OCI-M2 (cell line): ENCODE data around the gene LRFN2.

ENCODE experiments used
- DNase-seq: peaks from one replicate; lab custom pipeline; 2025; ENCODE audit not compliant: unreplicated experiment; lab: John Stamatoyannopoulos, UW

LRFN2 gene

GRCh38 chr6:40439026-40439800 is 148.0 kb downstream of the LRFN2 start:
- DNase-seq, result no peak

DNA sequence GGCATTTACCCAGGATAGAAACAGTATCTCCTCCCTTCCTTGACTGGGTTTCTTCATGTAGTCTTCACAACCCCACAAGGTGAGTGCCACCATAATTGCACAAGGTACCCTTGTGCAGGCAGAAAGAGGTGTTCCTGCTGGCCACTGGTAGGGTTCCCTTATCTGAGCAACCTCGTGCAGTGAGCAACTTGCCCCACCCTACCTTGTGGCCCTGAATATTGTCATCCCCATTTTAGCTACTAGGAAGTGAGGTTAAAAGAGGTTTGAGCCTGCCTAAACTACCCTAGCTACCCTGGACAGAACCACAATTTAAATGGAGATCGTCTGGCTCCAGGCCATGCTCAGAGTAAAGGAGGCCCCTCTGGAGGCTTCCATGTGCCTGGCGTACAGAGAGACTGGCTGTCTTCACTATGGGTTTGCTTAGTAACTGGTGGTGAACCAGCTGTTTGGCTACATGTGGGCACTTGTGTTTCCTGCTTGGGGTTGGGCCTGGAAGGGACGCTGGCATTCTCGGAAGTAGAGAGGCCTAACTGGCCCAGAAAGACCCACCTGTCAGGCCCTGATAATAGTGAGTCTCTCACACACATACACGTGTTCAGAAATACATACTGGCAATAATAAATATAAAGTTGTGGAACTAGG is 148.8 kb downstream of the LRFN2 start:
- DNase-seq, result no peak

DNA sequence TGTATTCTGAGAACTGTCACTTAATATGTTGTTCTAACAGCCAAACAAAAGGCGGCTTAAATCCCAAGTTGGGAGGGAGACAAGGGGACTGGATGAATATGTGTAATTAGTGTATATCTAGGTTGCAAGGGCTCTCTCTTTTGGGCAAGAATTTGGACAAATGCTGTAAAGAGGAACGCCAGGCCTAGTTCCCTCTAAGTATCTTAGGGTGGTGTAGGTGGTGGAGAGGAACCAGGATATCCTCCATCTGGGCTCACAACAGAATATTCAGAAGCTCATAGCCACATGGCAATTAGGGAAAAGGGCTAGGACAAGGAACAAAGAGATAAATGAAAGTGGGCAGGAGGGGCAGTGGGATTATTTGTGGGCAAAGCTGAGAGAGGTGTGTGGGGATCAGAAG is 149.5 kb downstream of the LRFN2 start:
- no peak for DNase-seq

DNA sequence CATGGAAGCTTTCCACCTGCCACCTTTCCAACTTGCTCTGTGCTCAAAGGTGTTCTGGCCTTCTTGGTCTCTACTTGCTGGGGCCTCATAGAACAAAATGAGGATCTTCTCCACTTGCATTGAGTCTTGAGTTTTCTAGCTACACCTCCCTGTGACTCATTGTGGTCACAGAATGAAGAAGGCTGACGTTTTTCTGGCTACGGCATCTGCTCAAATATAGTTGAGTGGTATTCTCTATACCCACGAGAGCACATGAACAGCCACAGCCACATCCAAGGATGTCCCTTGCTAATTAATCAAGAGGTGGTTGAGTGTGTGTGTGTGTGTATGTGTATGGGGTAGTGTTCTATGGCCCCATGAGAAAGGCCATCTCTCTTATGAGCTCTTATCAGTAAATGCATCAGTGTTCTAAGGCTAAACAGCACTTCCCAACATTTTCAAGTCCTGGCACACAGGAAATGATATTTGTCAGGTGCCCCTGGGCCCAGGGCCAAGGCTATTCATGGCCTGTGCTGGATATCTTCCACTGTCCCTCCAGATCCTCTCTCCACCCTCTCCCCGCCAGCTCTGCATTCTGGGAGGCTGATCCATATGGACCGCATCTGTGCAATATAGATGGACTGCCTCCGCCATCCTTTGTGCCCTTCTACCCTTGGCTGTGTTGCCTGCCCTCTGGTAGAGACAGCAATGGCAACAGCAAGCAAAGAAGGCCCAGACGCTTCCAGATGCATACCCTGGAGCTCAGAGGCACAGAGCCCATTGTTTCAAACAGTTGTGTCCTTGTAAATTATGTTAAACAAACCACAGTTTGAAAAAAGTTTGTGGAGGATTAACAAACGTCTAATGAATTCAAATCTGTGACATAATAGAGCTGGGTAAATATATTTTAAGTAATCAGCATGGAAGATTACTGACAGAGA is 150.2 kb downstream of the LRFN2 start:
- no peak for DNase-seq

GRCh38 chr6:40432982-40433381 is 154.2 kb downstream of the LRFN2 start:
- DNase-seq, result no peak

- DNase-seq, result no peak
Measured at GRCh38 chr6:40431706-40432105, 155.5 kb downstream of the LRFN2 start.

- no peak for DNase-seq
Measured at GRCh38 chr6:40427196-40427595, 160.0 kb downstream of the LRFN2 start.

DNA sequence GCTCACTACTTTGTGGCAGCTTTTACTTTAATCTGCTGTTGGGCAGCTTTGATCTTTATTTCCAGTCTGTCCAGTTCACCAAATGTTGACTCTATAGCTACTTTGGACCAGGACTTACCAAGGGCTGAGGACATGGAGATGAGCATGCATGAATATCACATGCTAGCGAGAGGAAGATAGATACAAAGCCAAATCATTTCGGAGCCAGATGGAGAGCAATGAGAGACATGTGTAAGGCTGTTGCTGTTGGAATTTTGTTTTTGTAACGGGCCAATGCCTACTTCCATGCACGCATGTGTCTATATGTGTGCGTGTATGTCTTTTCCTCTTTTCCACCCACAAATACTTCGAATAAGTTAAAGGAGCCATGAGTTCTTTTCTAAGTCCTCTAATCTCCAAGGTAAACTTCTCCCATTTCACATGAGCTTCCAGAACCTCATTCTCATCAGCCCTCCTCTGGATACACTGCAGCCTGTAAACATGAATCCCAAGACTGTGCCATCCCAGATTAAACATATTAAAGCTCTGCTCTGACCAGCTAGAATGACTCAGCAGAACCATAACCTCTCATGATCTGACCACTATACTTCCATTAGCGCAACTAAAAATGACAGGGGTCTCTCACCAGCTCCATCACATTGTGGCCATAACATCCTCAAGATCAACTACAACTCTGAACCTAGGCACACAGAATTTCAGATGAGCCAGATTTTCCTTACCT is 160.7 kb downstream of the LRFN2 start:
- DNase-seq, result no peak

- DNase-seq, result no peak
Measured at GRCh38 chr6:40425192-40425919, 161.8 kb downstream of the LRFN2 start.

DNA sequence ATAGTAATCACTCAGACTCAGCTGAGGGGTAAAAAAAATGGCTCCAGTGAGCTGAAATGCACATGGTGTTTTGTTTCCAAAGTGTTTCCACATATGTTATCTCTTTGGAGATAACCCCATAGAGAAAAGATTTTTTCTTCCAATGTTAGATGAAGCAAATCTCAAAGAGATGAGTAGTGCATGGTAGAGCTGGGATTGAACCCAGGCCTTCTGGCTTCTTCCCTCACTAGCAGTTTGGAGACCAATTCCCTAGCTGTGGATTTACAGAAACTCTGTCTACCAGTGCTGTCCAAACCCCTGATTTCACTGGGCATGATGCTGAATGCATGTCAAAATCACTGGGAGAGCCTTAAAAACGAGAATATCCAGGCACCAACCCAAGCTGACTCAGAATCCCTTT is 165.1 kb downstream of the LRFN2 start:
- DNase-seq, result no peak

- DNase-seq, result no peak
Measured at GRCh38 chr6:40419946-40420728, 167.0 kb downstream of the LRFN2 start.

GRCh38 chr6:40419377-40419776 is 167.8 kb downstream of the LRFN2 start:
- no peak for DNase-seq

GRCh38 chr6:40417031-40417430 is 170.1 kb downstream of the LRFN2 start:
- DNase-seq, result no peak

DNA sequence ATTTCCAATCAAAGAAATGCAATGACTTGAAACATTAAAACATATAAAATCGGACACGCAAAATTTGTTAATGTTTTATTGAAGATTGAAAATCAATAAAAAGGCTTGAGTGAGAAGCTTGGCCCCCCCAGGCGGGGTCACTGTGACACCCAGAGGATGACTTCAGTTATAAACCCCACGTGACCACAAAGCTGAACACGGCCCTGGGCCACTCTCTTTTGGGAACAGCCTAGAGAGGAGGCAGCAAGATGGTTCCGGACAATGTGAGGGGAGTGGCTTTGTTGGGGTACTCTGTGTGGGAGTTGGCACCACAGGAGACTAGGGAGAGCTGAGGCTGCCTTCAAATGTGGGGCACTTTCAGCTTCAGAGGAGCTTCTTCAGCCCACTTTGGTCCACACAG is 172.5 kb downstream of the LRFN2 start:
- DNase-seq, result no peak

DNA sequence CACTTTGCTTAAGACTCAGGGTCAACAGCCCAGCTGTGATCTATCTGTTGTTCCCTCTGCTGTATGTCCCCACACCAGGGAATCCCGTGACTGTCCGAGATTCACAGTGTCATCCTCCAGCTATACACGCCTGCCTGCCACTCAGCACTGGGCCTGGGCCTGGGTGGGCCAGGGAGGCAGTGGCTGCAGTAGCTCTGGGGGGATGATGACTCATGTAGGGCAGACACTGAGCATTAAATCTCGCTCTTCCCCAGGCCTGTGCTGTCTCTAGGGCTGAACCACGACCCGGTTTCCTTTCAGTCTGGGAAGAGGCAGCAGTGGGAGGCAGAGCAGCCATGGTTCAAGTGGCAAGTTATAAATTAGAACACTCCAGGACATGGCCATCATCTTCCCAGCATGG is 173.9 kb downstream of the LRFN2 start:
- no peak for DNase-seq

GRCh38 chr6:40411881-40412280 is 175.3 kb downstream of the LRFN2 start:
- no peak for DNase-seq

- DNase-seq, result no peak
Measured at GRCh38 chr6:40410821-40411220, 176.3 kb downstream of the LRFN2 start.

DNA sequence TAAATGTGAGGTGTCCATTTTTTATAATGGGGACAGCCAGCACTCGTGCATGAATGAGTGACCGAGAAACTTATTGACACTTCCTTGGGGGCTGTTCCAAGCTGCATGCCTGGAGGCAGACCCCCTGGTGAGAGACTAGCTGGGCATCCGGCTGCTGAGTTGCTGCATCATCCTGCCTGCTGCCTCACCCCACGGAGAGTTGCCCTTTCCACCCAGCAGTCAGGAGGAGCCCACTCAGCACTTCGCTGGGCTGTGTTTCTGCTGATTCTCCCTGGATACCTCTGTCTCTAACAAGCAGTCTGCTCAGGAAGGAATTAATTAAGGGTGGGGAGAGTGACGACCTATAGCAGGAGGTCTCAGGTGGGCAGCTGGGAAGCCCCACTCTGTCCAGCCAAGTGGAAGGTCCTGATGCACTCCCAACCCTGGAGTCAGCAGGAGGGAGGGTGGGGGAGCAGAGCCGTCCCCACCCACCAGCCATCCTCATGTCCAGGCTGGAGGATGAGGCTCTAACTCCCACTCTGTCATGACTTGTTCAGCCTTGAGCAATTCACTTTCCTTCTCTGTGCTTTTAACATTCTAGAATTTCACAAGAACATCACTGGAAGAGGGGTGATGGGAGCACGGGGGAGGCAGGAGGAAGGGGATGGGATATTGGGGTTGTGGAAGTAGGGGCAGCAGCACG is 177.3 kb downstream of the LRFN2 start:
- DNase-seq, result no peak
